ENCODE measurements around the gene MORN1.

GRCh38 chr1:2378956-2379732, 12.2 kb downstream of the MORN1 start:
- TF ChIP-seq CREB5 (CRISPR knock-in tag; IDR thresholded peaks at IDR 0.05; ENCODE audit: low read depth), result no peak
- TF ChIP-seq, protein P1, sequence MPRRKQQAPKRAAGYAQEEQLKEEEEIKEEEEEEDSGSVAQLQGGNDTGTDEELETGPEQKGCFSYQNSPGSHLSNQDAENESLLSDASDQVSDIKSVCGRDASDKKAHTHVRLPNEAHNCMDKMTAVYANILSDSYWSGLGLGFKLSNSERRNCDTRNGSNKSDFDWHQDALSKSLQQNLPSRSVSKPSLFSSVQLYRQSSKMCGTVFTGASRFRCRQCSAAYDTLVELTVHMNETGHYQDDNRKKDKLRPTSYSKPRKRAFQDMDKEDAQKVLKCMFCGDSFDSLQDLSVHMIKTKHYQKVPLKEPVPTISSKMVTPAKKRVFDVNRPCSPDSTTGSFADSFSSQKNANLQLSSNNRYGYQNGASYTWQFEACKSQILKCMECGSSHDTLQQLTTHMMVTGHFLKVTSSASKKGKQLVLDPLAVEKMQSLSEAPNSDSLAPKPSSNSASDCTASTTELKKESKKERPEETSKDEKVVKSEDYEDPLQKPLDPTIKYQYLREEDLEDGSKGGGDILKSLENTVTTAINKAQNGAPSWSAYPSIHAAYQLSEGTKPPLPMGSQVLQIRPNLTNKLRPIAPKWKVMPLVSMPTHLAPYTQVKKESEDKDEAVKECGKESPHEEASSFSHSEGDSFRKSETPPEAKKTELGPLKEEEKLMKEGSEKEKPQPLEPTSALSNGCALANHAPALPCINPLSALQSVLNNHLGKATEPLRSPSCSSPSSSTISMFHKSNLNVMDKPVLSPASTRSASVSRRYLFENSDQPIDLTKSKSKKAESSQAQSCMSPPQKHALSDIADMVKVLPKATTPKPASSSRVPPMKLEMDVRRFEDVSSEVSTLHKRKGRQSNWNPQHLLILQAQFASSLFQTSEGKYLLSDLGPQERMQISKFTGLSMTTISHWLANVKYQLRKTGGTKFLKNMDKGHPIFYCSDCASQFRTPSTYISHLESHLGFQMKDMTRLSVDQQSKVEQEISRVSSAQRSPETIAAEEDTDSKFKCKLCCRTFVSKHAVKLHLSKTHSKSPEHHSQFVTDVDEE (CRISPR knock-in tag; IDR thresholded peaks at IDR 0.05), result no peak
